ENCODE data around the gene CXCR5. TPM values are rescaled to one million over a fixed set of nuclear protein-coding genes. Genes with fewer than 3 reads are reported as not detected.

CXCR5 gene
- total and polyA plus RNA-seq, 2 donors (not counting 1 experiment from before 2014, with no cell fraction given) = not detected

- no peaks in the 10 kb centered on the region for H3K4me1 ChIP-seq (ENCODE audit: control insufficient read depth, extremely low read depth, insufficient read depth, low read length)
- H3K4me3 ChIP-seq (replicated peaks in 1 of 4; ENCODE audit: control extremely low read depth in 1 of 4, insufficient read depth in 1 of 4, low read depth in 3 of 4, low read length in 4 of 4) = no peak overlapping the region
- no peaks in the 10 kb centered on the region for H4K20me1 ChIP-seq (ENCODE audit: control insufficient read depth, extremely low read depth, insufficient read depth, low read length)
- H3K27me3 ChIP-seq (ENCODE audit: control insufficient read depth, insufficient read depth, low read length) = no peaks in the 10 kb centered on the region
- H3K36me3 ChIP-seq (ENCODE audit: control insufficient read depth, insufficient read depth, low read length) = peaks cover 10% of the 10 kb centered on the region
- H3K27ac ChIP-seq (ENCODE audit: insufficient read depth, low read length) = no peak overlapping the region
- no peak overlapping the region for H2AFZ ChIP-seq (ENCODE audit: low read length)
- H3K9me3 ChIP-seq (ENCODE audit: control insufficient read depth, insufficient read depth, low read depth, low read length) = no peaks in the 10 kb centered on the region
- no peaks in the 10 kb centered on the region for H3K79me2 ChIP-seq (ENCODE audit: control insufficient read depth, insufficient read depth, low read length)
- DNase-seq (ENCODE audit: low read depth in 2 of 2) = no peak
- H3K9ac ChIP-seq (ENCODE audit: insufficient read depth, low read length) = no peak overlapping the region
- TF ChIP-seq EZH2 (IDR thresholded peaks at IDR 0.05; ENCODE audit: low read length, missing control alignments) = no peak
- TF ChIP-seq CTCF (conservative IDR thresholded peaks at IDR 0.05 in 1 of 2, IDR thresholded peaks at IDR 0.05 in 1 of 2; ENCODE audit: low read depth in 1 of 2, low read length in 2 of 2) = no peak
- H3K4me2 ChIP-seq (ENCODE audit: extremely low read depth, insufficient read depth, low read length) = no peak overlapping the region
Measured at GRCh38 chr11:118893662-118894061, 10.0 kb downstream of the CXCR5 start.

GRCh38 chr11:118894192-118894591 lies 10.5 kb downstream of the CXCR5 start:
- Histone ChIP-seq H3K27ac (ENCODE audit: insufficient read depth, low read length) (no peak overlapping the region), H3K9me3 (ENCODE audit: control insufficient read depth, insufficient read depth, low read depth, low read length) (no peaks in the 10 kb centered on the region), H3K4me3 (replicated peaks in 1 of 4; ENCODE audit: control extremely low read depth in 1 of 4, insufficient read depth in 1 of 4, low read depth in 3 of 4, low read length in 4 of 4) (no peak overlapping the region), H3K4me2 (ENCODE audit: extremely low read depth, insufficient read depth, low read length) (no peak overlapping the region), H3K4me1 (ENCODE audit: control insufficient read depth, extremely low read depth, insufficient read depth, low read length) (no peaks in the 10 kb centered on the region), H3K36me3 (ENCODE audit: control insufficient read depth, insufficient read depth, low read length) (peaks cover 13% of the 10 kb centered on the region), H4K20me1 (ENCODE audit: control insufficient read depth, extremely low read depth, insufficient read depth, low read length) (no peaks in the 10 kb centered on the region), H3K9ac (ENCODE audit: insufficient read depth, low read length) (no peak overlapping the region), H3K79me2 (ENCODE audit: control insufficient read depth, insufficient read depth, low read length) (no peaks in the 10 kb centered on the region), H3K27me3 (ENCODE audit: control insufficient read depth, insufficient read depth, low read length) (no peaks in the 10 kb centered on the region), H2AFZ (ENCODE audit: low read length) (no peak overlapping the region)
- DNase-seq (ENCODE audit: low read depth in 2 of 2) = no peak
- TF ChIP-seq EZH2 (IDR thresholded peaks at IDR 0.05; ENCODE audit: low read length, missing control alignments) = no peak
- TF ChIP-seq CTCF (conservative IDR thresholded peaks at IDR 0.05 in 1 of 2, IDR thresholded peaks at IDR 0.05 in 1 of 2; ENCODE audit: low read depth in 1 of 2, low read length in 2 of 2) = no peak

GRCh38 chr11:118895093-118896039 lies 11.7 kb downstream of the CXCR5 start:
- no peaks in the 10 kb centered on the region for H3K27me3 ChIP-seq (ENCODE audit: control insufficient read depth, insufficient read depth, low read length)
- peaks cover 17% of the 10 kb centered on the region for H3K36me3 ChIP-seq (ENCODE audit: control insufficient read depth, insufficient read depth, low read length)
- TF ChIP-seq CTCF (conservative IDR thresholded peaks at IDR 0.05 in 1 of 2, IDR thresholded peaks at IDR 0.05 in 1 of 2; ENCODE audit: low read depth in 1 of 2, low read length in 2 of 2) = no peak
- no peak for TF ChIP-seq EZH2 (IDR thresholded peaks at IDR 0.05; ENCODE audit: low read length, missing control alignments)
- no peaks in the 10 kb centered on the region for H3K4me1 ChIP-seq (ENCODE audit: control insufficient read depth, extremely low read depth, insufficient read depth, low read length)
- no peak for DNase-seq (ENCODE audit: low read depth in 2 of 2)
- no peak overlapping the region for H2AFZ ChIP-seq (ENCODE audit: low read length)
- no peak overlapping the region for H3K27ac ChIP-seq (ENCODE audit: insufficient read depth, low read length)
- no peak overlapping the region for H3K4me3 ChIP-seq (replicated peaks in 1 of 4; ENCODE audit: control extremely low read depth in 1 of 4, insufficient read depth in 1 of 4, low read depth in 3 of 4, low read length in 4 of 4)
- no peak overlapping the region for H3K4me2 ChIP-seq (ENCODE audit: extremely low read depth, insufficient read depth, low read length)
- no peaks in the 10 kb centered on the region for H3K79me2 ChIP-seq (ENCODE audit: control insufficient read depth, insufficient read depth, low read length)
- no peaks in the 10 kb centered on the region for H4K20me1 ChIP-seq (ENCODE audit: control insufficient read depth, extremely low read depth, insufficient read depth, low read length)
- H3K9me3 ChIP-seq (ENCODE audit: control insufficient read depth, insufficient read depth, low read depth, low read length) = no peaks in the 10 kb centered on the region
- H3K9ac ChIP-seq (ENCODE audit: insufficient read depth, low read length) = no peak overlapping the region
